Activated B cell treated with CpG ODN at 0.5 μM for 24 hours (primary cell): Measurements from ENCODE around the gene ZNF19. TPM values are rescaled to one million over a fixed set of nuclear protein-coding genes. Genes with fewer than 3 reads are reported as not detected.
A peak's percentile ranks its signal among the peaks of the same experiment; 100 is the strongest.

Experiments
- ATAC-seq: fragments of 200-7000 bp; cut with Tn5 transposase; one replicate; pipeline ENCODE4 v1.10.0; 2021; ENCODE audit warnings: low read depth, mild to moderate bottlenecking, moderate library complexity
- CTCF ChIA-PET: fragments of 350-600 bp; sonication (Branson Sonifier 250); formaldehyde crosslinking; loops from one replicate; lab custom pipeline; 2021; ENCODE audit warnings: antibody characterized with exemption; lab: Charles Lee
- POLR2A ChIA-PET: fragments of 350-600 bp; sonication (Branson Sonifier 250); formaldehyde crosslinking; loops from one replicate; lab custom pipeline; 2021; ENCODE audit warnings: antibody characterized with exemption; lab: Charles Lee
- DNase-seq: peaks from one replicate; pipeline ENCODE4 v3.0.0; 2022
- H3K27ac Mint-ChIP-seq: one replicate; pipeline ENCODE4 v1.8.0; 2020; ENCODE audit warnings: mixed read lengths
- H3K27me3 Mint-ChIP-seq: one replicate; pipeline ENCODE4 v1.8.0; 2021; ENCODE audit warnings: mixed read lengths
- H3K36me3 Mint-ChIP-seq: one replicate; pipeline ENCODE4 v1.8.0; 2021; ENCODE audit warnings: low read depth, mixed read lengths
- H3K4me1 Mint-ChIP-seq: one replicate; pipeline ENCODE4 v1.8.0; 2021; ENCODE audit warnings: mixed read lengths
- H3K4me3 Mint-ChIP-seq: one replicate; pipeline ENCODE4 v1.8.0; 2020; ENCODE audit warnings: mild to moderate bottlenecking, mixed read lengths
- H3K9me3 Mint-ChIP-seq: one replicate; pipeline ENCODE4 v1.8.0; 2020; ENCODE audit warnings: mixed read lengths
- CTCF ChIP-seq: fragments of 200-600 bp; IDR thresholded peaks from one replicate; pipeline ENCODE4 v1.8.0; 2022; ENCODE audit warnings: antibody characterized with exemption, mild to moderate bottlenecking
- intact Hi-C: fragments of 100-400 bp; cut with micrococcal nuclease; formaldehyde crosslinking; loops from one replicate; pipeline ENCODE4 v1.15.1; 2024
- total RNA-seq: library from RNA; stranded (reverse); gene quantifications from 2 replicates; pipeline ENCODE4 v1.2.3, GENCODE V29; 2022

ZNF19 gene
- total RNA-seq, 1 donor from 2014 or later = 10.5 TPM

DNA sequence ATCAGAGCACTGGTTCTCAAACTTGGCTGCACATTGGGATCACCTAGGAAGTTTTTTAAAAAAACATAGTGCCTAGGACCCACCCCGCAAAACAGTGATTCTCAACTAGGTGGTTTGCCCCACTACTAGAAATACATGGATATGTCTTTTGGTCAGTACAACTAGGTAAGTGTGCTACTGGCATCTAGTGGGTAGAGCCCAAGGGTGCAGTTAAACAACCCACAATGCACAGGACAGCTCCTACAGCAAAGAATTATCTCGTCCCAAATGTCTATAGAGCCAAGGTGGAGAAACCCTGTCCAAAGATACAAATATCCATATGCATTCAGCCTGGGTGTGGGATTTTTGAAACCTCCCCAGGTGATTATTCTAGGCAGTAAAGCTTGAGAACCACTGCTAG lies 11.8 kb upstream of the ZNF19 start:
- no peaks in the 10 kb centered on the region for H3K9me3 Mint-ChIP-seq
- ATAC-seq (no peak), DNase-seq (no peak)
- ChIA-PET CTCF (interaction anchor here (0.6 to 6.0 kb wide), 7 partner anchors 22 to 142 kb away, joined by 3 to 135 read pairs (median 4); no protein-coding TSS in a partner anchor), POLR2A (no interaction called here)
- intact Hi-C loops = no loop called here
- TF ChIP-seq CTCF = no peak
- no peaks in the 10 kb centered on the region for H3K4me1 Mint-ChIP-seq
- H3K36me3 Mint-ChIP-seq = no peaks in the 10 kb centered on the region
- no peak overlapping the region for H3K4me3 Mint-ChIP-seq
- no peak overlapping the region for H3K27ac Mint-ChIP-seq
- H3K27me3 Mint-ChIP-seq = peaks cover 26% of the 10 kb centered on the region

DNA sequence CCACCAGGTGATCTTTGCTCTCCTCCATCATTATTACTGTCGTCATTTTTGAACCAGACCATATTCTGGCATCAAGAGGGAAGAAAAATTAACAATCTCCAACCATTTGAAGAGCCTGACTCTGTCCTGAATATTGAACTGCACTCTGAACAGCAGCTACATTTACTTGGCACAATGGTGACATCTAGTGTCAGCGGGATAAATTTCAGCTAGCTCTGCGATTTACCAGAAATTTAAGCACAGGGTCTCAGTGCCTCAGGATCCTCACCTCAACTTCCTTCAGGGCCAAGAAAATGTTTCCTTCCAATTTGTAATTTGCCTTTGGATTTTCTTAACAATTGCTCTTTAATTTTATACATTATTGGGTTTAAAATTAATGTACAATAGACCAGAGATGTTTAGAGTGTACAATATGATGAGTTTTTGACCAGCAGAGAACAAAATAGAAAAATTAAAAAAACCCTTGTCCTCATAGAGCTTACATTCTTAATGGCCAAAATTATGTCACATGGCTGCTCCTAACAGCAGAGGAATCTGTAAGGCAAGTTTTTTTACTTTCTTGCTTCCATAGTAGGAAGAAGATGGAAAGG lies 10.7 kb upstream of the ZNF19 start:
- Mint-ChIP-seq H3K36me3 (no peaks in the 10 kb centered on the region), H3K9me3 (no peaks in the 10 kb centered on the region), H3K27me3 (peaks cover 24% of the 10 kb centered on the region), H3K27ac (no peak overlapping the region), H3K4me3 (no peak overlapping the region), H3K4me1 (no peaks in the 10 kb centered on the region)
- no peak for DNase-seq
- no peak for TF ChIP-seq CTCF
- ChIA-PET POLR2A (interaction anchor here (0.8 to 1.1 kb wide), 2 partner anchors 38 to 89 kb away, joined by 3 read pairs; partner anchors contain the start of gene ZNF23), CTCF (interaction anchor here (1.0 to 6.0 kb wide), 19 partner anchors 9 to 728 kb away, joined by 3 to 135 read pairs (median 4); partner anchors contain the start of genes CALB2, ZNF19 and ZNF23)
- intact Hi-C loops = loop anchor here (1.0 to 5.0 kb wide), 3 partner anchors 38 to 111 kb away; partner anchors contain the start of gene ZNF23
- ATAC-seq = peak; percentile 81

DNA sequence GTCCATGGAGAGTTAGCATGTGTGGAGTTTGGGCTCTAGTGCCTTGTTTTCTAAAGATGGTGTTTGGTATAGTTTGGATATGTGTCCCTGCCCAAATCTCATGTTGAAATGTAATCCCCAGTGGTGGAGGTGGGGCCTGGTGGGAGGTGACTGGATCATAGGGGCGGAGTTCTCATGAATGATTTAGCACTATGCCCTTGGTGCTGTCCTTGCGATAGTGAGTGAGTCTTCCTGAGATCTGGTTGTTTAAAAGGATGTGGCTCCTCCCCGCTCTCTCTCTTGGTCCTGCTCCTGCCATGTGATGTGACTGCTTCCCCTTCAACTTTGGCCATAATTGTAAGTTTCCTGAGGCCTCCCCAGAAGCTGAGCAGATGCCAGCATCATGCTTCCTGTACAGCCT lies 8.9 kb upstream of the ZNF19 start:
- Mint-ChIP-seq H3K27me3 (peaks cover 19% of the 10 kb centered on the region), H3K4me3 (no peak overlapping the region), H3K4me1 (no peaks in the 10 kb centered on the region), H3K27ac (no peak overlapping the region), H3K36me3 (no peaks in the 10 kb centered on the region), H3K9me3 (no peaks in the 10 kb centered on the region)
- intact Hi-C loops = loop anchor here (5.0 kb wide), 1 partner anchor 36 kb away; the partner anchor contains the start of gene ZNF23
- ChIA-PET POLR2A (no interaction called here), CTCF (interaction anchor here (2.2 to 6.0 kb wide), 3 partner anchors 36 to 113 kb away, joined by 15 to 135 read pairs (median 54); partner anchors contain the start of gene ZNF23)
- TF ChIP-seq CTCF = no peak
- ATAC-seq = no peak
- DNase-seq = no peak

DNA sequence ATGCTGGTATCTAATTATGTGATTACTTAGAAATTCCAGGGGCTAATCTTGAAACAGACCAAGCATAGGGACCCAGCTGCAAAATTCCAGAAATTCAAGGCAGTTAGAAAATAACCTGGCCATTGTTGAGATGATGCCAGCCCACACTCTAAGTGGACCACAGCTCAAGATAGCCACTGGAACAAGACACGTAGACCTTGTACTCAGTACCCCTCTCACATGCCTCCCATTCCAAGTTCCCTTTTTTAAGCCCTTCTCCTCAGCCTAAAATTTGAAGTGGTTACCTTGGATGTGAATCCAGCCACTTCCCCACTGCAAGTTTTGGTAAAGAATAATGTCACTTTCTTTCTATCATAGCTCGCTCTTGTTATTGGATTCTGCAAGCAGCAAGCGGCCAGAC lies 4.1 kb upstream of the ZNF19 start:
- no peaks in the 10 kb centered on the region for H3K9me3 Mint-ChIP-seq
- H3K27me3 Mint-ChIP-seq = peaks cover 9% of the 10 kb centered on the region
- no peak overlapping the region for H3K27ac Mint-ChIP-seq
- CTCF ChIA-PET = no interaction called here
- no peak for TF ChIP-seq CTCF
- ATAC-seq (no peak), DNase-seq (no peak)
- no peak overlapping the region for H3K4me3 Mint-ChIP-seq
- intact Hi-C loops = no loop called here
- no peaks in the 10 kb centered on the region for H3K4me1 Mint-ChIP-seq
- no peaks in the 10 kb centered on the region for H3K36me3 Mint-ChIP-seq
- POLR2A ChIA-PET = no interaction called here

GRCh38 chr16:71492786-71493185 lies 3.7 kb upstream of the ZNF19 start:
- no peak for TF ChIP-seq CTCF
- Mint-ChIP-seq H3K4me1 (no peaks in the 10 kb centered on the region), H3K27me3 (peaks cover 8% of the 10 kb centered on the region), H3K27ac (no peak overlapping the region), H3K4me3 (no peak overlapping the region), H3K36me3 (no peaks in the 10 kb centered on the region), H3K9me3 (no peaks in the 10 kb centered on the region)
- CTCF ChIA-PET = no interaction called here
- intact Hi-C loops = no loop called here
- ATAC-seq = no peak
- POLR2A ChIA-PET = no interaction called here
- DNase-seq = no peak
